Measurements from ENCODE around the gene SNX10.

Gene SNX10

GRCh38 chr7:26372704-26373103 lies 81.0 kb downstream of the SNX10 start:
- DNase-seq, result peak; percentile 68

- no peak for DNase-seq
These were observed 83.1 kb downstream of the SNX10 start for GRCh38 chr7:26374647-26375373.

- peak; percentile 67 for DNase-seq
These were observed 84.1 kb downstream of the SNX10 start for GRCh38 chr7:26375726-26376174.

- peak; percentile 75 for DNase-seq
These were observed 84.7 kb downstream of the SNX10 start for GRCh38 chr7:26376175-26376917.

GRCh38 chr7:26378016-26378415 lies 86.4 kb downstream of the SNX10 start:
- DNase-seq, result no peak

GRCh38 chr7:26379711-26380110 lies 88.0 kb downstream of the SNX10 start:
- peak; percentile 23 for DNase-seq

- DNase-seq, result no peak
These were observed 90.1 kb downstream of the SNX10 start for GRCh38 chr7:26381476-26382353.

- DNase-seq, result no peak
These were observed 93.6 kb downstream of the SNX10 start for GRCh38 chr7:26385240-26385639.

GRCh38 chr7:26387731-26388130 lies 96.1 kb downstream of the SNX10 start:
- DNase-seq, result no peak

GRCh38 chr7:26388256-26388655 lies 96.6 kb downstream of the SNX10 start:
- DNase-seq, result no peak

GRCh38 chr7:26390016-26390415 lies 98.4 kb downstream of the SNX10 start:
- DNase-seq, result no peak

GRCh38 chr7:26393818-26394217 lies 102.2 kb downstream of the SNX10 start:
- no peak for DNase-seq

- no peak for DNase-seq
These were observed 105.7 kb downstream of the SNX10 start for GRCh38 chr7:26397332-26397731.

GRCh38 chr7:26397796-26398426 lies 106.2 kb downstream of the SNX10 start:
- DNase-seq, result no peak

GRCh38 chr7:26398427-26398755 lies 106.7 kb downstream of the SNX10 start:
- peak; percentile 55 for DNase-seq

- peak; percentile 36 for DNase-seq
These were observed 107.3 kb downstream of the SNX10 start for GRCh38 chr7:26398756-26399509.

GRCh38 chr7:26399736-26400135 lies 108.1 kb downstream of the SNX10 start:
- DNase-seq, result no peak

GRCh38 chr7:26403640-26404039 lies 112.0 kb downstream of the SNX10 start:
- DNase-seq, result no peak

GRCh38 chr7:26404189-26404996 lies 112.7 kb downstream of the SNX10 start:
- DNase-seq, result no peak

- DNase-seq, result no peak
These were observed 114.8 kb downstream of the SNX10 start for GRCh38 chr7:26406433-26406832.

All from NCI-H748 treated with DMSO at 0.1 percent for 48 hours (cell line).